Sigmoid colon (tissue), 7 donors: ENCODE measurements around the gene CHAT. TPM values are rescaled to one million over a fixed set of nuclear protein-coding genes. Genes with fewer than 3 reads are reported as not detected.

Experiments used
- DNase-seq: peaks from one replicate; pipeline ENCODE4 v3.0.0-alpha.2; 2019
- H3K27ac ChIP-seq, 4 donors: fragments of 200-600 bp; sonication (generic); one replicate each; pipeline ENCODE4 v1.5.1; 2016 to 2019; ENCODE audit warnings: mild to moderate bottlenecking in 1 of 4
- H3K27me3 ChIP-seq, 3 donors: fragments of 200-600 bp; sonication (generic); one replicate each; pipeline ENCODE4 v1.5.1; 2019; ENCODE audit warnings: mild to moderate bottlenecking in 1 of 3
- H3K36me3 ChIP-seq, 4 donors: fragments of 200-600 bp; sonication (generic); one replicate each; pipeline ENCODE4 v1.5.1; 2016 to 2019
- H3K4me1 ChIP-seq, 4 donors: fragments of 200-600 bp; sonication (generic); one replicate each; pipeline ENCODE4 v1.5.1; 2017 to 2019
- H3K4me3 ChIP-seq, 4 donors: fragments of 200-600 bp; sonication (generic); one replicate each; pipeline ENCODE4 v1.5.1; 2017 to 2019; ENCODE audit warnings: mild to moderate bottlenecking in 2 of 4, moderate library complexity in 1 of 4
- H3K9me3 ChIP-seq, 4 donors: fragments of 200-600 bp in 3 of 4; sonication (generic) in 3 of 4; one replicate each; pipeline versions ENCODE4 v1.5.1 to v1.6.1; 2013 to 2019
- CTCF ChIP-seq, 4 experiments: fragments of 450-650 bp in 3 of 4; fragments of 200-600 bp in 1 of 4; IDR thresholded peaks; one replicate each; pipeline ENCODE4 v1.5.1; 2016 to 2019; ENCODE audit warnings: antibody characterized with exemption in 4 of 4, mild to moderate bottlenecking in 3 of 4, moderate library complexity in 2 of 4
- EP300 ChIP-seq, 4 donors: sonication (generic); formaldehyde crosslinking; IDR thresholded peaks; one replicate each; pipeline ENCODE4 v1.6.1; 2017; ENCODE audit warnings: antibody characterized with exemption in 4 of 4
- POLR2A ChIP-seq, 2 donors: fragments of 450-650 bp; IDR thresholded peaks; one replicate each; pipeline ENCODE4 v1.6.1; 2016; ENCODE audit warnings: antibody characterized with exemption in 2 of 2, mild to moderate bottlenecking in 2 of 2, moderate library complexity in 2 of 2
- POLR2AphosphoS5 ChIP-seq, 4 donors: sonication (generic); formaldehyde crosslinking; IDR thresholded peaks; one replicate each; pipeline ENCODE4 v1.6.1; 2017; ENCODE audit warnings: antibody characterized with exemption in 4 of 4
- WGBS, 2 donors: extraction: QIAGEN DNeasy Blood & Tissue Kit; methylation state at CpG; one replicate each; pipeline ENCODE4 v1.1.7; 2013; 5-methylcytosine and 5-hydroxymethylcytosine counted together
- intact Hi-C: fragments of 100-400 bp; cut with DNase I; formaldehyde crosslinking; loops from one replicate; pipeline ENCODE4 v1.15.1; 2023
- polyA plus RNA-seq, 3 donors: library from polyadenylated mRNA; stranded (reverse); fragments of 200-250 nt; gene quantifications; one replicate each; pipeline ENCODE4 v1.2.3, GENCODE V29; 2013
- total RNA-seq, 4 donors: library from RNA; depleted of rRNA; stranded (reverse); fragments of >200 nt; gene quantifications; one replicate each; pipeline ENCODE4 v1.1.0, GENCODE V29; 2016
- donor health status: healthy with polysubstance abuse.
- donor health status: Bipolar disorder and iron deficiency.
- donor health status: healthy.

Gene CHAT
- total and polyA plus RNA-seq, 7 donors = 0.41 to 0.57 TPM; not detected in 5

- WGBS, 2 donors = 92 to 93% methylated on average over 2 of the region's 2 CpGs
- no peak overlapping the region for H3K27ac ChIP-seq
Observed at GRCh38 chr10:49682879-49683278, 69.0 kb downstream of the CHAT start.

GRCh38 chr10:49686651-49687050 lies 72.8 kb downstream of the CHAT start:
- Histone ChIP-seq H3K4me3 (no peak overlapping the region), H3K36me3 (no peaks in the 10 kb centered on the region), H3K4me1 (no peaks in the 10 kb centered on the region), H3K27me3 (peaks cover 0 to 35% (median 7%) of the 10 kb centered on the region in 3 donors), H3K27ac (no peak overlapping the region), H3K9me3 (peaks cover 0 to 3% (median 0%) of the 10 kb centered on the region in 4 donors)
- TF ChIP-seq CTCF (IDR thresholded peaks at IDR 0.05) (no peak), POLR2A (IDR thresholded peaks at IDR 0.05) (no peak), POLR2AphosphoS5 (IDR thresholded peaks at IDR 0.05) (no peak), EP300 (IDR thresholded peaks at IDR 0.05) (no peak)
- 74 to 77% methylated on average over 4 of the region's 4 CpGs for WGBS, 2 donors
- no peak for DNase-seq
- intact Hi-C loops = no loop called here

More at GRCh38 chr10:49682879-49683278, 69.0 kb downstream of the CHAT start:
- Histone ChIP-seq H3K9me3 (peaks cover 0 to 8% (median 3%) of the 10 kb centered on the region in 4 donors), H3K4me1 (no peaks in the 10 kb centered on the region), H3K4me3 (no peak overlapping the region), H3K27me3 (peaks cover 0 to 23% (median 0%) of the 10 kb centered on the region in 3 donors), H3K36me3 (no peaks in the 10 kb centered on the region)
- DNase-seq = no peak
- intact Hi-C loops = no loop called here
- TF ChIP-seq POLR2A (IDR thresholded peaks at IDR 0.05) (no peak), POLR2AphosphoS5 (IDR thresholded peaks at IDR 0.05) (no peak), EP300 (IDR thresholded peaks at IDR 0.05) (no peak), CTCF (IDR thresholded peaks at IDR 0.05) (no peak)

- no peaks in the 10 kb centered on the region for H3K4me1 ChIP-seq
- H3K9me3 ChIP-seq = peaks cover 0 to 3% (median 0%) of the 10 kb centered on the region in 4 donors
- no peaks in the 10 kb centered on the region for H3K36me3 ChIP-seq
- TF ChIP-seq EP300 (IDR thresholded peaks at IDR 0.05) (no peak), POLR2AphosphoS5 (IDR thresholded peaks at IDR 0.05) (no peak)
- no peak overlapping the region for H3K27ac ChIP-seq
- peaks cover 0 to 43% (median 7%) of the 10 kb centered on the region in 3 donors for H3K27me3 ChIP-seq
- intact Hi-C loops = no loop called here
- no peak for DNase-seq
- 28 to 41% methylated on average over 8 of the region's 8 CpGs for WGBS, 2 donors
- no peak overlapping the region for H3K4me3 ChIP-seq
Observed at GRCh38 chr10:49688261-49688846, 74.5 kb downstream of the CHAT start.

- Histone ChIP-seq H3K4me1 (no peaks in the 10 kb centered on the region), H3K36me3 (no peaks in the 10 kb centered on the region), H3K27me3 (peaks cover 0 to 43% (median 7%) of the 10 kb centered on the region in 3 donors), H3K27ac (no peak overlapping the region), H3K4me3 (no peak overlapping the region), H3K9me3 (peaks cover 0 to 3% (median 0%) of the 10 kb centered on the region in 4 donors)
- WGBS, 2 donors = 32 to 60% methylated on average over 7 of the region's 7 CpGs
- DNase-seq = no peak
- intact Hi-C loops = no loop called here
- TF ChIP-seq EP300 (IDR thresholded peaks at IDR 0.05) = no peak
- TF ChIP-seq POLR2AphosphoS5 (IDR thresholded peaks at IDR 0.05) = no peak
- no peak for TF ChIP-seq POLR2A (IDR thresholded peaks at IDR 0.05)
- TF ChIP-seq CTCF (IDR thresholded peaks at IDR 0.05) = no peak
Observed at GRCh38 chr10:49688920-49689319, 75.1 kb downstream of the CHAT start.

- Histone ChIP-seq H3K27me3 (peaks cover 0 to 43% (median 7%) of the 10 kb centered on the region in 3 donors), H3K9me3 (peaks cover 0 to 3% (median 0%) of the 10 kb centered on the region in 4 donors), H3K36me3 (no peaks in the 10 kb centered on the region), H3K27ac (no peak overlapping the region), H3K4me3 (no peak overlapping the region), H3K4me1 (no peaks in the 10 kb centered on the region)
- intact Hi-C loops = no loop called here
- TF ChIP-seq POLR2AphosphoS5 (IDR thresholded peaks at IDR 0.05) (no peak), CTCF (IDR thresholded peaks at IDR 0.05) (no peak), POLR2A (IDR thresholded peaks at IDR 0.05) (no peak), EP300 (IDR thresholded peaks at IDR 0.05) (no peak)
- no peak for DNase-seq
- 25 to 64% methylated on average over 12 of the region's 12 CpGs for WGBS, 2 donors
Observed at GRCh38 chr10:49689882-49690510, 76.2 kb downstream of the CHAT start.
